Caco-2 (cell line): ENCODE measurements around the gene CA6. TPM values are rescaled to one million over a fixed set of nuclear protein-coding genes. Genes with fewer than 3 reads are reported as not detected.

Source experiments
- BruUV-seq: library from RNA; stranded (reverse); fragments of 400-500 nt; replicated peaks from 2 replicates; lab custom pipeline; 2021; lab: Mats Ljungman, UMichigan
- CTCF ChIA-PET: fragments of 300-600 bp; sonication (Branson Sonifier 250); formaldehyde crosslinking; loops from one replicate; lab custom pipeline; 2022; ENCODE audit warnings: antibody characterized with exemption; lab: Charles Lee
- POLR2A ChIA-PET: fragments of 300-600 bp; sonication (Branson Sonifier 250); formaldehyde crosslinking; loops from one replicate; lab custom pipeline; 2022; ENCODE audit warnings: antibody characterized with exemption; lab: Charles Lee
- DNase-seq, 2 experiments: peaks; one replicate each; pipeline versions ENCODE4 v3.0.0 to v3.0.0-alpha.2; 2020 to 2022
- H3K27me3 ChIP-seq: replicated peaks from 2 replicates; pipeline ENCODE4 v1.6.0; 2011; ENCODE audit warnings: low read length; ENCODE audit not compliant: control insufficient read depth, insufficient read depth
- H3K36me3 ChIP-seq: 2 replicates; pipeline ENCODE4 v1.5.1; 2011; ENCODE audit warnings: low read length; ENCODE audit not compliant: control insufficient read depth, insufficient read depth
- H3K4me1 ChIP-seq: fragments of 250-450 bp; sonication (Bioruptor Pico); 2 replicates; pipeline ENCODE4 v1.5.1; 2020; ENCODE audit warnings: mild to moderate bottlenecking
- H3K4me3 ChIP-seq: 2 replicates; pipeline ENCODE4 v1.5.1; 2011; ENCODE audit warnings: low read depth, mild to moderate bottlenecking, control low read depth, low read length
- H3K9me3 ChIP-seq: fragments of 250-450 bp; sonication (Bioruptor Pico); 2 replicates; pipeline ENCODE4 v1.5.1; 2020; ENCODE audit warnings: mild to moderate bottlenecking, moderate library complexity
- H3K27ac Mint-ChIP-seq: one replicate; pipeline ENCODE4 v1.8.0; 2022; ENCODE audit warnings: mixed read lengths; ENCODE audit not compliant: unreplicated experiment
- H3K27me3 Mint-ChIP-seq: one replicate; pipeline ENCODE4 v1.8.0; 2022; ENCODE audit warnings: mixed read lengths; ENCODE audit not compliant: insufficient read depth, unreplicated experiment
- H3K36me3 Mint-ChIP-seq: one replicate; pipeline ENCODE4 v1.8.0; 2022; ENCODE audit warnings: mild to moderate bottlenecking, mixed read lengths; ENCODE audit not compliant: insufficient read depth, unreplicated experiment
- H3K4me1 Mint-ChIP-seq: one replicate; pipeline ENCODE4 v1.8.0; 2022; ENCODE audit warnings: low read depth, mixed read lengths; ENCODE audit not compliant: unreplicated experiment
- H3K4me3 Mint-ChIP-seq: one replicate; pipeline ENCODE4 v1.8.0; 2022; ENCODE audit warnings: mild to moderate bottlenecking, moderate library complexity, mixed read lengths; ENCODE audit not compliant: unreplicated experiment
- H3K9me3 Mint-ChIP-seq: one replicate; pipeline ENCODE4 v1.8.0; 2022; ENCODE audit warnings: mixed read lengths; ENCODE audit not compliant: unreplicated experiment
- CTCF ChIP-seq, 2 experiments: fragments of 200-600 bp in 1 of 2; IDR thresholded peaks; 1 replicate in 1 of 2; 2 replicates in 1 of 2; pipeline versions ENCODE4 v1.5.1 to v1.8.0; 2011 to 2022; ENCODE audit warnings: antibody characterized with exemption in 1 of 2, control low read depth in 1 of 2, inconsistent platforms in 1 of 2, low read depth in 1 of 2, low read length in 1 of 2, mild to moderate bottlenecking in 1 of 2, moderate library complexity in 1 of 2; ENCODE audit not compliant: insufficient read depth in 1 of 2, severe bottlenecking in 1 of 2, unreplicated experiment in 1 of 2
- intact Hi-C: fragments of 100-400 bp; cut with micrococcal nuclease; formaldehyde crosslinking; loops from one replicate; pipeline ENCODE4 v1.10.0; 2022; ENCODE audit not compliant: unreplicated experiment
- total RNA-seq: library from RNA; stranded (reverse); gene quantifications from 2 replicates; pipeline ENCODE4 v1.2.3, GENCODE V29; 2022

The CA6 gene
- total RNA-seq, 1 experiment from 2014 or later = not detected

GRCh38 chr1:8908388-8909151 lies 37.1 kb upstream of the CA6 start:
- Histone ChIP-seq H3K36me3 (no peaks in the 10 kb centered on the region), H3K9me3 (peaks cover 5% of the 10 kb centered on the region; the same call in 1 of the 2 replicates), H3K27me3 (no peaks in the 10 kb centered on the region), H3K4me3 (no peak overlapping the region), H3K4me1 (peaks cover 13% of the 10 kb centered on the region; the same call in 1 of the 2 replicates)
- no peak for DNase-seq
- no peaks in the 10 kb centered on the region for H3K9me3 Mint-ChIP-seq
- peaks cover 15% of the 10 kb centered on the region for H3K4me1 Mint-ChIP-seq
- intact Hi-C loops = no loop called here
- no peak overlapping the region for H3K27ac Mint-ChIP-seq
- ChIA-PET CTCF (no interaction called here), POLR2A (interaction anchor here (0.6 kb wide), 1 partner anchor 91 kb away, joined by 8 read pairs; the partner anchor contains the start of gene RERE)
- no peaks in the 10 kb centered on the region for H3K27me3 Mint-ChIP-seq
- H3K36me3 Mint-ChIP-seq = no peaks in the 10 kb centered on the region
- H3K4me3 Mint-ChIP-seq = no peak overlapping the region
- BruUV-seq = no TSS peak
- TF ChIP-seq CTCF (IDR thresholded peaks at IDR 0.05; ENCODE audit: insufficient read depth in 1 of 2, low read depth in 1 of 2, low read length in 1 of 2, severe bottlenecking in 1 of 2, unreplicated experiment in 1 of 2) = no peak

DNA sequence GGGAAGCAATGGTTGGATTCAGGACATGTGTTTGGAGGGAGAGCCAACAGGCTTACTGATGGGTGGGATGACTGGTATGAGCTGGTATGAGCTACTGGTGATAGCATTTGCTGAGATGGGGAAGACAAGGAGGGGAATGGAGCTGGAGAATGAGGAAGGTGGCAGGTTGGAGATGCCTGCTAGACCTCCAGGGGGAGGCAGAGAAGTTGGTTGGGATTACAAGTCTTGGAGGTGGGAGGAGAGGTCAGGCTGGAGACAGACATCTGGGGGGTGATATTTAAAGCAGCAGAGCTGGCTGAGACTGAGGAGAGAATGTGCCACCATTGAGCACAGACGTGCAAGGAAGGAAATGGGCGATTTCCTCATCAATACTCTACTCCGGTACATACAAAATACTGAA lies 35.3 kb upstream of the CA6 start:
- peaks cover 15% of the 10 kb centered on the region for H3K4me1 Mint-ChIP-seq
- no TSS peak for BruUV-seq
- no peak for TF ChIP-seq CTCF (IDR thresholded peaks at IDR 0.05; ENCODE audit: insufficient read depth in 1 of 2, low read depth in 1 of 2, low read length in 1 of 2, severe bottlenecking in 1 of 2, unreplicated experiment in 1 of 2)
- H3K36me3 Mint-ChIP-seq = no peaks in the 10 kb centered on the region
- DNase-seq = no peak
- no peak overlapping the region for H3K4me3 Mint-ChIP-seq
- intact Hi-C loops = no loop called here
- no peaks in the 10 kb centered on the region for H3K9me3 Mint-ChIP-seq
- 0 out of 2 replicates have a peak, but pooled peaks cover 11% of the 10 kb centered on the region for H3K4me1 ChIP-seq
- ChIA-PET CTCF (no interaction called here), POLR2A (no interaction called here)
- H3K4me3 ChIP-seq = no peak overlapping the region
- no peaks in the 10 kb centered on the region for H3K36me3 ChIP-seq
- H3K9me3 ChIP-seq = peaks cover 5% of the 10 kb centered on the region; the same call in 1 of the 2 replicates
- H3K27ac Mint-ChIP-seq = no peak overlapping the region
- no peaks in the 10 kb centered on the region for H3K27me3 Mint-ChIP-seq
- no peaks in the 10 kb centered on the region for H3K27me3 ChIP-seq

GRCh38 chr1:8910914-8911313 lies 34.8 kb upstream of the CA6 start:
- Mint-ChIP-seq H3K4me3 (no peak overlapping the region), H3K9me3 (no peaks in the 10 kb centered on the region), H3K4me1 (peaks cover 9% of the 10 kb centered on the region), H3K27ac (no peak overlapping the region), H3K36me3 (no peaks in the 10 kb centered on the region), H3K27me3 (no peaks in the 10 kb centered on the region)
- ChIA-PET CTCF (no interaction called here), POLR2A (no interaction called here)
- peaks cover 5% of the 10 kb centered on the region; the same call in 1 of the 2 replicates for H3K9me3 ChIP-seq
- DNase-seq = no peak
- intact Hi-C loops = no loop called here
- TF ChIP-seq CTCF (IDR thresholded peaks at IDR 0.05; ENCODE audit: insufficient read depth in 1 of 2, low read depth in 1 of 2, low read length in 1 of 2, severe bottlenecking in 1 of 2, unreplicated experiment in 1 of 2) = no peak
- no peaks in the 10 kb centered on the region for H3K36me3 ChIP-seq
- no peak overlapping the region for H3K4me3 ChIP-seq
- no TSS peak for BruUV-seq
- no peaks in the 10 kb centered on the region for H3K27me3 ChIP-seq
- H3K4me1 ChIP-seq = 0 out of 2 replicates have a peak, but pooled peaks cover 11% of the 10 kb centered on the region
